ENCODE data around the gene CRYBA2.

- TF ChIP-seq SIN3A (IDR thresholded peaks at IDR 0.05; ENCODE audit: low read depth) (no peak), CTCF (IDR thresholded peaks at IDR 0.05 in 2 of 3, conservative IDR thresholded peaks at IDR 0.05 in 1 of 3; ENCODE audit: borderline replicate concordance in 1 of 3, insufficient read depth in 1 of 3, low read depth in 2 of 3, low read length in 2 of 3) (no peak), POLR2AphosphoS5 (IDR thresholded peaks at IDR 0.05; ENCODE audit: low read depth, low read length) (no peak), RAD21 (IDR thresholded peaks at IDR 0.05; ENCODE audit: low read depth) (no peak), ZNF274 (IDR thresholded peaks at IDR 0.05; ENCODE audit: low read depth, low read length) (no peak), POLR2A (IDR thresholded peaks at IDR 0.05; ENCODE audit: borderline replicate concordance, extremely low read depth, insufficient read depth, insufficient read length) (no peak)
Measured at GRCh38 chr2:218957671-218958070, 35.6 kb downstream of the CRYBA2 start.

Data from HCT116 (cell line).